K562 (cell line): Measurements from ENCODE around the gene GPR171. TPM values are rescaled to one million over a fixed set of nuclear protein-coding genes. Genes with fewer than 3 reads are reported as not detected.

Experiments used
- ATAC-seq: fragments of 200-7000 bp; cut with Tn5 transposase; 3 replicates; pipeline ENCODE4 v1.9.1; 2020; ENCODE audit warnings: moderate library complexity
- BruUV-seq: library from RNA; stranded (reverse); fragments of 400-500 nt; replicated peaks from 2 replicates; lab custom pipeline; 2021; lab: Mats Ljungman, UMichigan
- CTCF ChIA-PET: fragments of 300-600 bp; formaldehyde crosslinking; extraction: SDS; loops from one replicate; lab custom pipeline; 2021; ENCODE audit warnings: low intra/inter-chr PET ratio; lab: Yijun Ruan, JAX
- POLR2A ChIA-PET: fragments of 300-600, 350-650 bp; sonication (Branson Sonifier 250); formaldehyde crosslinking; extraction: SDS; loops from one replicate; lab custom pipeline; 2021; ENCODE audit warnings: antibody characterized with exemption, inconsistent platforms; lab: Yijun Ruan, JAX
- DNase-seq, 4 experiments: peaks; one replicate each; pipeline versions ENCODE4 v3.0.0 to v3.0.0-alpha.2; 2011 to 2018; ENCODE audit warnings: low spot score in 3 of 4, mixed read lengths in 3 of 4; ENCODE audit errors: extremely low read depth in 1 of 4
- FAIRE-seq: peaks from 2 replicates; lab custom pipeline; 2011; peaks lifted over from hg19 to GRCh38; lab: Jason Lieb, UNC
- H2AFZ ChIP-seq: 2 replicates; pipeline ENCODE4 v1.6.0; 2011; ENCODE audit warnings: low read depth, low read length, control low read depth, inconsistent platforms
- H3K27ac ChIP-seq: fragments of 200-600 bp; 3 replicates; pipeline ENCODE4 v1.8.0; 2011; ENCODE audit warnings: low read depth, mild to moderate bottlenecking, control low read depth, inconsistent platforms, low read length, moderate library complexity, mixed read lengths; ENCODE audit errors: extremely low read depth
- H3K27me3 ChIP-seq, 2 experiments: fragments of 300-600 bp in 1 of 2; 2 replicates in 1 of 2; 3 replicates in 1 of 2; pipeline versions ENCODE4 v1.6.0 to v1.8.0; 2011; ENCODE audit warnings: inconsistent platforms in 2 of 2, low read length in 2 of 2, mild to moderate bottlenecking in 1 of 2, mixed read lengths in 1 of 2, moderate library complexity in 1 of 2; ENCODE audit not compliant: control insufficient read depth in 2 of 2, insufficient read depth in 2 of 2
- H3K36me3 ChIP-seq: fragments of 300-600 bp; 3 replicates; pipeline ENCODE4 v1.8.0; 2011; ENCODE audit warnings: mild to moderate bottlenecking, low read length, inconsistent platforms; ENCODE audit not compliant: control insufficient read depth, insufficient read depth
- H3K4me1 ChIP-seq, 2 experiments: fragments of 200-600 bp in 1 of 2; replicated peaks in 1 of 2; 2 replicates in 1 of 2; 3 replicates in 1 of 2; pipeline versions ENCODE4 v1.5.1 to v1.8.0; 2011; ENCODE audit warnings: inconsistent platforms in 2 of 2, low read length in 2 of 2, mild to moderate bottlenecking in 1 of 2, mixed read lengths in 1 of 2, moderate library complexity in 1 of 2; ENCODE audit not compliant: control insufficient read depth in 2 of 2, insufficient read depth in 2 of 2
- H3K4me2 ChIP-seq: 2 replicates; pipeline ENCODE4 v1.6.1; 2011; ENCODE audit warnings: low read length, control low read depth, inconsistent platforms, mixed read lengths; ENCODE audit not compliant: insufficient read depth
- H3K4me3 ChIP-seq: fragments of 200-600 bp; sonication (generic), shearing (Covaris generic); 2 replicates; pipeline ENCODE4 v1.5.1; 2016; ENCODE audit warnings: control low read depth, inconsistent platforms
- H3K79me2 ChIP-seq: fragments of 200-600 bp; 3 replicates; pipeline ENCODE4 v1.8.0; 2011; ENCODE audit warnings: low read length, inconsistent platforms; ENCODE audit not compliant: control insufficient read depth, insufficient read depth
- H3K9ac ChIP-seq, 2 experiments: 2 replicates each; pipeline versions ENCODE4 v1.6.0 to v1.6.1; 2011; ENCODE audit warnings: low read depth in 2 of 2, low read length in 2 of 2, control low read depth in 1 of 2, inconsistent platforms in 1 of 2, mild to moderate bottlenecking in 1 of 2, mixed read lengths in 1 of 2; ENCODE audit not compliant: insufficient read depth in 1 of 2
- H3K9me1 ChIP-seq: one replicate; pipeline ENCODE4 v1.6.0; 2011; ENCODE audit warnings: inconsistent platforms, mild to moderate bottlenecking, low read length, moderate library complexity; ENCODE audit not compliant: control insufficient read depth, insufficient read depth
- H3K9me3 ChIP-seq: replicated peaks from 2 replicates; pipeline ENCODE4 v1.5.1; 2011; ENCODE audit warnings: low read depth, low read length, inconsistent platforms; ENCODE audit not compliant: control insufficient read depth, insufficient read depth
- H4K20me1 ChIP-seq: replicated peaks from 2 replicates; pipeline ENCODE4 v1.6.1; 2011; ENCODE audit warnings: low read length, inconsistent platforms, mixed read lengths; ENCODE audit not compliant: control insufficient read depth, insufficient read depth
- COPS2 ChIP-seq: fragments of 450-650 bp; conservative IDR thresholded peaks from 2 replicates; pipeline ENCODE4 v1.6.1; 2016; ENCODE audit warnings: mild to moderate bottlenecking, moderate library complexity
- DACH1 ChIP-seq: fragments of 450-650 bp; IDR thresholded peaks from 2 replicates; pipeline ENCODE4 v1.6.1; 2018; ENCODE audit not compliant: partially characterized antibody
- ESRRA ChIP-seq: fragments of 450-650 bp; IDR thresholded peaks from 2 replicates; pipeline ENCODE4 v1.6.1; 2014; ENCODE audit warnings: low read depth, mild to moderate bottlenecking, moderate library complexity, borderline replicate concordance
- LARP7 ChIP-seq: fragments of 450-650 bp; IDR thresholded peaks from 2 replicates; pipeline ENCODE4 v1.6.1; 2016
- NEUROD1 ChIP-seq: fragments of 150-350 bp; IDR thresholded peaks from 2 replicates; pipeline ENCODE4 v1.6.1; 2014; ENCODE audit warnings: borderline replicate concordance, low read length, low read depth; ENCODE audit not compliant: partially characterized antibody
- TRIM25 ChIP-seq: fragments of 450-650 bp; IDR thresholded peaks from 2 replicates; pipeline ENCODE4 v1.7.0; 2016; ENCODE audit warnings: borderline replicate concordance
- ZBTB43 ChIP-seq: sonication (generic); formaldehyde crosslinking; IDR thresholded peaks from 2 replicates; pipeline ENCODE4 v1.8.0; 2023; ENCODE audit warnings: mild to moderate bottlenecking, missing genetic modification reagents
- ZFX ChIP-seq: sonication (generic); formaldehyde crosslinking; IDR thresholded peaks from 2 replicates; pipeline ENCODE4 v1.8.0; 2022; ENCODE audit warnings: mild to moderate bottlenecking, missing genetic modification reagents, moderate library complexity
- ZNF175 ChIP-seq: fragments of 200-800 bp; sonication (Bioruptor generic); IDR thresholded peaks from 2 replicates; pipeline ENCODE4 v1.6.1; 2016; ENCODE audit warnings: low read depth, mild to moderate bottlenecking, missing genetic modification characterization, missing compliant biosample characterization
- ZNF318 ChIP-seq, 2 experiments: fragments of 450-650 bp; IDR thresholded peaks; 2 replicates each; pipeline ENCODE4 v1.6.1; 2016; ENCODE audit warnings: mild to moderate bottlenecking in 2 of 2, borderline replicate concordance in 1 of 2, low read depth in 1 of 2, moderate library complexity in 1 of 2
- WGBS: fragments of 100-300 bp; shearing (Covaris generic); methylation state at CpG from one replicate; pipeline ENCODE4 v1.1.6; 2016; ENCODE audit warnings: low coverage, mixed read lengths; ENCODE audit not compliant: insufficient coverage; ENCODE audit errors: missing lambda C conversion rate; 5-methylcytosine and 5-hydroxymethylcytosine counted together
- in situ Hi-C: fragments of 300-500 bp; cut with MboI; formaldehyde crosslinking; loops from 4 replicates; pipeline ENCODE4 v1.15.0; 2018; ENCODE audit warnings: inconsistent platforms, mixed read lengths
- intact Hi-C: fragments of 100-400 bp; cut with micrococcal nuclease; formaldehyde crosslinking; loops from 2 replicates; pipeline ENCODE4 v1.14.2; 2022
- polyA plus RNA-seq, 8 experiments: library from polyadenylated mRNA; depleted of rRNA in 4 of 8; stranded (reverse) in 5 of 8; unstranded in 3 of 8; fragments of >200 nt; fragmentation: Nextera tagmentation in 2 of 8; fragmentation: Illumina TruSeq in 1 of 8; extraction: Ambion mirVana in 2 of 8; extraction: Trizol in 1 of 8; gene quantifications; 2 replicates each; pipeline versions ENCODE4 v1.2.1 to v1.2.3, GENCODE V29; 2011 to 2014; ENCODE audit warnings: inconsistent platforms in 1 of 8, missing spikeins in 1 of 8
- total RNA-seq, 7 experiments: library from RNA; depleted of rRNA in 6 of 7; stranded (reverse); fragments of >200 nt in 6 of 7; fragmentation: Illumina TruSeq in 2 of 7; extraction: Trizol in 2 of 7; gene quantifications; 2 replicates each; pipeline versions ENCODE4 v1.2.1 to v1.2.3, GENCODE V29; 2011 to 2021; ENCODE audit warnings: low replicate concordance in 1 of 7

GPR171 gene
- total and polyA plus RNA-seq, 9 of the 15 experiments (the other 6 are each of a cell fraction or from before 2014, with no cell fraction given) = not detected

- in situ Hi-C loops (no loop called here), intact Hi-C loops (no loop called here)
- no peaks in the 10 kb centered on the region for H3K9me3 ChIP-seq
- no peaks in the 10 kb centered on the region for H3K79me2 ChIP-seq
- WGBS = 0% methylated on average over 1 of the region's 1 CpG
- H3K27ac ChIP-seq = no peak overlapping the region
- H3K9ac ChIP-seq = no peak overlapping the region
- H3K4me3 ChIP-seq = no peak overlapping the region
- H3K4me2 ChIP-seq = no peak overlapping the region
- ATAC-seq (no peak), DNase-seq (no peak), FAIRE-seq (no peak)
- H2AFZ ChIP-seq = no peak overlapping the region
- POLR2A ChIA-PET = interaction anchor here (1.4 kb wide), 1 partner anchor 12 kb away, joined by 3 read pairs; no protein-coding TSS in a partner anchor
- CTCF ChIA-PET = no interaction called here
- peaks cover 4 to 6% of the 10 kb centered on the region in 2 experiments; a peak in 3 of 5 replicates for H3K27me3 ChIP-seq
- H3K36me3 ChIP-seq = no peaks in the 10 kb centered on the region
- BruUV-seq = no TSS peak
- no peaks in the 10 kb centered on the region for H3K4me1 ChIP-seq
- no peaks in the 10 kb centered on the region for H4K20me1 ChIP-seq
- H3K9me1 ChIP-seq = no peaks in the 10 kb centered on the region
- no peak for TF ChIP-seq ZNF318 (IDR thresholded peaks at IDR 0.05; ENCODE audit: borderline replicate concordance in 1 of 2, low read depth in 1 of 2)
- TF ChIP-seq NEUROD1 = no peak
- no peak for TF ChIP-seq ZNF175 (CRISPR knock-in tag)
- TF ChIP-seq COPS2 = no peak
- no peak for TF ChIP-seq TRIM25
- TF ChIP-seq DACH1 = no peak
- TF ChIP-seq ESRRA = no peak
- TF ChIP-seq ZBTB43 = no peak
- TF ChIP-seq ZFX (CRISPR knock-in tag) = no peak
- TF ChIP-seq LARP7 = no peak
Measured at GRCh38 chr3:151195826-151196225, 7.2 kb downstream of the GPR171 start.
